HEK293 (cell line): ENCODE results near the gene FTH1.

ENCODE experiments used
- CTCF ChIA-PET: fragments of 350-600 bp; formaldehyde crosslinking; extraction: SDS; loops from one replicate; lab custom pipeline; 2021; ENCODE audit warnings: antibody characterized with exemption; lab: Yijun Ruan, JAX
- POLR2A ChIA-PET: fragments of 300-600 bp; formaldehyde crosslinking; extraction: SDS; loops from one replicate; lab custom pipeline; 2020; ENCODE audit warnings: antibody characterized with exemption, inconsistent platforms; lab: Yijun Ruan, JAX
- H3K27ac ChIP-seq: fragments of 200-500 bp; sonication (Bioruptor generic); 2 replicates; pipeline ENCODE4 v1.5.1; 2014; ENCODE audit warnings: low read depth, low read length, control low read depth, inconsistent platforms; ENCODE audit errors: extremely low read depth
- H3K36me3 ChIP-seq, 2 experiments: fragments of 200-500 bp in 1 of 2; sonication (Bioruptor generic) in 1 of 2; 1 replicate in 1 of 2; 2 replicates in 1 of 2; pipeline ENCODE4 v1.5.1; 2014 to 2017; ENCODE audit warnings: inconsistent platforms in 2 of 2, low read length in 2 of 2; ENCODE audit not compliant: control insufficient read depth in 2 of 2, insufficient read depth in 1 of 2
- H3K4me1 ChIP-seq: fragments of 200-500 bp; sonication (Bioruptor generic); 2 replicates; pipeline ENCODE4 v1.5.1; 2014; ENCODE audit warnings: mild to moderate bottlenecking, low read length, inconsistent platforms; ENCODE audit not compliant: control insufficient read depth, insufficient read depth
- H3K4me3 ChIP-seq: 2 replicates; pipeline ENCODE4 v1.5.1; 2011; ENCODE audit warnings: low read depth, mild to moderate bottlenecking, control low read depth, low read length, moderate library complexity
- H3K9me3 ChIP-seq: fragments of 200-500 bp; sonication (Bioruptor generic); 2 replicates; pipeline ENCODE4 v1.5.1; 2014; ENCODE audit warnings: low read depth, low read length, inconsistent platforms; ENCODE audit not compliant: control insufficient read depth, insufficient read depth
- BCL11B ChIP-seq: fragments of 450-650 bp; formaldehyde crosslinking; IDR thresholded peaks from 2 replicates; pipeline ENCODE4 v1.5.1; 2016; ENCODE audit warnings: low read depth, missing biosample characterization, missing genetic modification characterization
- CTCF ChIP-seq: fragments of 450-650 bp; formaldehyde crosslinking; IDR thresholded peaks from 2 replicates; pipeline ENCODE4 v1.5.1; 2016; ENCODE audit warnings: missing biosample characterization, missing genetic modification characterization
- IKZF3 ChIP-seq: fragments of 450-650 bp; IDR thresholded peaks from 2 replicates; pipeline ENCODE4 v1.5.0; 2018; ENCODE audit warnings: missing biosample characterization, mild to moderate bottlenecking, missing genetic modification characterization, moderate library complexity
- PRDM2 ChIP-seq: fragments of 450-650 bp; formaldehyde crosslinking; IDR thresholded peaks from 2 replicates; pipeline ENCODE4 v1.5.1; 2016; ENCODE audit warnings: missing biosample characterization, missing genetic modification characterization, borderline replicate concordance
- SP2 ChIP-seq: fragments of 450-650 bp; formaldehyde crosslinking; IDR thresholded peaks from 2 replicates; pipeline ENCODE4 v1.5.1; 2016; ENCODE audit warnings: missing biosample characterization, missing genetic modification characterization
- ZBTB1 ChIP-seq: fragments of 450-650 bp; formaldehyde crosslinking; IDR thresholded peaks from 2 replicates; pipeline ENCODE4 v1.5.1; 2016; ENCODE audit warnings: missing biosample characterization, missing genetic modification characterization
- ZBTB20 ChIP-seq: fragments of 450-650 bp; formaldehyde crosslinking; IDR thresholded peaks from 2 replicates; pipeline ENCODE4 v1.5.1; 2016; ENCODE audit warnings: missing biosample characterization, missing genetic modification characterization
- ZBTB6 ChIP-seq: fragments of 450-650 bp; formaldehyde crosslinking; IDR thresholded peaks from 2 replicates; pipeline ENCODE4 v1.5.1; 2017; ENCODE audit warnings: missing biosample characterization, missing genetic modification characterization
- ZIC2 ChIP-seq: fragments of 450-650 bp; formaldehyde crosslinking; IDR thresholded peaks from 2 replicates; pipeline ENCODE4 v1.5.1; 2016; ENCODE audit warnings: missing biosample characterization, missing genetic modification characterization
- ZNF138 ChIP-seq: fragments of 450-650 bp; formaldehyde crosslinking; IDR thresholded peaks from 2 replicates; pipeline ENCODE4 v1.5.1; 2016; ENCODE audit warnings: missing biosample characterization, missing genetic modification characterization, borderline replicate concordance
- ZNF140 ChIP-seq: fragments of 450-650 bp; formaldehyde crosslinking; IDR thresholded peaks from 2 replicates; pipeline ENCODE4 v1.5.1; 2016; ENCODE audit warnings: missing biosample characterization, missing genetic modification characterization
- ZNF266 ChIP-seq: fragments of 450-650 bp; formaldehyde crosslinking; IDR thresholded peaks from 2 replicates; pipeline ENCODE4 v1.5.1; 2016; ENCODE audit warnings: missing biosample characterization, missing genetic modification characterization, low read depth
- ZNF324 ChIP-seq: fragments of 450-650 bp; formaldehyde crosslinking; IDR thresholded peaks from 2 replicates; pipeline ENCODE4 v1.5.1; 2016; ENCODE audit warnings: missing biosample characterization, missing genetic modification characterization
- ZNF341 ChIP-seq: fragments of 450-650 bp; formaldehyde crosslinking; IDR thresholded peaks from 2 replicates; pipeline ENCODE4; 2016; ENCODE audit warnings: low read depth, missing biosample characterization, missing genetic modification characterization
- ZNF37A ChIP-seq: fragments of 450-650 bp; IDR thresholded peaks from 2 replicates; pipeline ENCODE4 v1.5.1; 2018; ENCODE audit warnings: missing biosample characterization, missing genetic modification characterization
- ZNF394 ChIP-seq: fragments of 450-650 bp; formaldehyde crosslinking; IDR thresholded peaks from 2 replicates; pipeline ENCODE4 v1.5.1; 2016; ENCODE audit warnings: missing biosample characterization, missing genetic modification characterization, mild to moderate bottlenecking, moderate library complexity, borderline replicate concordance
- ZNF623 ChIP-seq: fragments of 450-650 bp; formaldehyde crosslinking; IDR thresholded peaks from 2 replicates; pipeline ENCODE4 v1.5.1; 2016; ENCODE audit warnings: missing biosample characterization, missing genetic modification characterization
- ZNF624 ChIP-seq: fragments of 450-650 bp; formaldehyde crosslinking; IDR thresholded peaks from 2 replicates; pipeline ENCODE4 v1.5.1; 2017; ENCODE audit warnings: missing biosample characterization, missing genetic modification characterization
- ZNF664 ChIP-seq: fragments of 450-650 bp; formaldehyde crosslinking; IDR thresholded peaks from 2 replicates; pipeline ENCODE4 v1.5.1; 2016; ENCODE audit warnings: missing biosample characterization, missing genetic modification characterization
- ZNF785 ChIP-seq: fragments of 450-650 bp; formaldehyde crosslinking; IDR thresholded peaks from 2 replicates; pipeline ENCODE4 v1.5.1; 2016; ENCODE audit warnings: missing biosample characterization, missing genetic modification characterization
- ZNF830 ChIP-seq: fragments of 450-650 bp; IDR thresholded peaks from 2 replicates; pipeline ENCODE4 v1.5.0; 2018; ENCODE audit warnings: missing biosample characterization, missing genetic modification characterization, low read depth, mild to moderate bottlenecking, moderate library complexity

The FTH1 gene

GRCh38 chr11:62013537-62014476 lies 46.4 kb upstream of the FTH1 start:
- ChIA-PET POLR2A (no interaction called here), CTCF (interaction anchor here (0.6 to 2.9 kb wide), 3 partner anchors 38 to 69 kb away, joined by 3 to 8 read pairs (median 4); no protein-coding TSS in a partner anchor)
- TF ChIP-seq ZIC2 (tag by site-specific recombination) (peak; percentile 88), ZNF266 (tag by site-specific recombination) (no peak)
- Histone ChIP-seq H3K4me3 (no peak overlapping the region), H3K4me1 (no peaks in the 10 kb centered on the region), H3K9me3 (no peaks in the 10 kb centered on the region), H3K36me3 (no peaks in the 10 kb centered on the region), H3K27ac (no peak overlapping the region)

- Histone ChIP-seq H3K9me3 (no peaks in the 10 kb centered on the region), H3K27ac (no peak overlapping the region), H3K36me3 (no peaks in the 10 kb centered on the region), H3K4me1 (no peaks in the 10 kb centered on the region), H3K4me3 (no peak overlapping the region)
- CTCF ChIA-PET: interaction anchor here (0.6 to 2.9 kb wide), 3 partner anchors 37 to 200 kb away, joined by 3 to 8 read pairs (median 3); no protein-coding TSS in a partner anchor
- POLR2A ChIA-PET: no interaction called here
- TF ChIP-seq ZBTB6 (tag by site-specific recombination) (no peak), BCL11B (tag by site-specific recombination) (no peak), ZNF341 (tag by site-specific recombination) (no peak), ZNF623 (tag by site-specific recombination) (no peak), ZBTB20 (tag by site-specific recombination) (no peak), ZNF394 (tag by site-specific recombination) (no peak), SP2 (tag by site-specific recombination) (no peak), ZNF624 (tag by site-specific recombination) (no peak), PRDM2 (no peak), ZNF830 (tag by site-specific recombination) (no peak)
Observed at GRCh38 chr11:62012832-62013461, 45.5 kb upstream of the FTH1 start.

GRCh38 chr11:62012451-62012831 lies 45.0 kb upstream of the FTH1 start:
- H3K27ac ChIP-seq: no peak overlapping the region
- ChIA-PET CTCF (interaction anchor here (2.9 kb wide), 1 partner anchor 65 kb away, joined by 8 read pairs; no protein-coding TSS in a partner anchor), POLR2A (no interaction called here)
- no peaks in the 10 kb centered on the region for H3K9me3 ChIP-seq
- H3K4me1 ChIP-seq: no peaks in the 10 kb centered on the region
- no peak overlapping the region for H3K4me3 ChIP-seq
- H3K36me3 ChIP-seq: no peaks in the 10 kb centered on the region
- TF ChIP-seq ZNF341 (tag by site-specific recombination) (no peak), ZBTB1 (tag by site-specific recombination) (no peak), ZNF138 (tag by site-specific recombination) (no peak), ZNF664 (tag by site-specific recombination) (no peak), CTCF (tag by site-specific recombination) (no peak), ZNF140 (tag by site-specific recombination) (no peak), ZNF324 (tag by site-specific recombination) (no peak), ZNF785 (tag by site-specific recombination) (no peak), BCL11B (tag by site-specific recombination) (no peak), IKZF3 (tag by site-specific recombination) (no peak), ZNF37A (tag by site-specific recombination) (no peak)
